Dermis microvascular lymphatic vessel endothelial cell (primary cell): ENCODE measurements around the gene TRIM60. TPM values are rescaled to one million over a fixed set of nuclear protein-coding genes. Genes with fewer than 3 reads are reported as not detected.
"Not testable (repeated sequence)": the region's sequence is repeated elsewhere in the genome, so short reads cannot be mapped to it uniquely, and the experiment has no call there.

Source experiments
- DNase-seq, 2 donors: peaks; one replicate each; pipeline versions ENCODE4 v3.0.0 to v3.0.0-alpha.2; 2010; ENCODE audit warnings: low read depth in 2 of 2
- total RNA-seq: library from RNA; depleted of rRNA; stranded (reverse); fragments of >200 nt; gene quantifications from 2 replicates; pipeline ENCODE4 v1.2.1, GENCODE V29; 2014

The TRIM60 gene
- total RNA-seq, result not detected in 2 replicates

DNA sequence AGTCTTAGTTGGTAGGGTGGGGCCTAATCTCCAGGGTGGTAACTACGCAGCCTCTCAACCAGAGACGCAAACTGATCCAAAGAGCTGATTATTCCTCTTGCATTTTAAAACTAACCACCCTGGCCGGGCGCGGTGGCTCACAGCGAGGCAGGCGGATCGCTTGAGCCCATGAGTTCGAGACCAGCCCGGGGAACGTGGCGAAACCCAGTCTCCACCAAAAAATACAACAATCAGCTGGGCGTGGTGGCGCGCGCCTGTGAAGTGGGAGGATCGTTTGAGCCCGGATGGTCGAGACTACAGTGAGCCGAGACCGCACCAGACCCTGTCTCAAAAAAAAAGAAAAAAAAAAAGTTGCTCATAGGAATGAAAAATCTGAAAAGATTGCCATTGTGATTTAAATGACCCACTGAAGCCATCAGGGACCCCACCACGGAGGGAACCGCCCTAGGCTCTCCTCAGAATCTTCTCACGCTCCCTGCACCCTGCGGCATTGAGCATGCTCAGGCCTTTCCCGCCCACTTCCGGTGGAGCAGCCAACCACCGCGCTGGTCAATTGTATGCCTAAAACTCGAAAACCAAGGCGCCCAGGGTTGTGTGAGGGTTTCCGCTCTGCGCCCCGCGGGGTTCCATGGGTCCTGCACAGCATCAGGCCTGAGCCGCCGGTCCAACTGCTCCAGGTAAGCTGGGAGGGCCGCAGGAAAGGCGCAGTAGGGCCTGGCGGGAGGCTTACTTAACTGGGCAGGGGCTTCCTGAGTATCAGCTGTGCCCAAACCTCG lies at the start of gene TRIM60:
TSS of gene TRIM60 (plus strand) at position 564 of the 776 bp plus-strand sequence. CDS start 8,074 bp downstream, outside the sequence.
- no peak for DNase-seq

GRCh38 chr4:164989471-164989870 lies 42.3 kb upstream of the TRIM60 start:
- DNase-seq, result no peak

DNA sequence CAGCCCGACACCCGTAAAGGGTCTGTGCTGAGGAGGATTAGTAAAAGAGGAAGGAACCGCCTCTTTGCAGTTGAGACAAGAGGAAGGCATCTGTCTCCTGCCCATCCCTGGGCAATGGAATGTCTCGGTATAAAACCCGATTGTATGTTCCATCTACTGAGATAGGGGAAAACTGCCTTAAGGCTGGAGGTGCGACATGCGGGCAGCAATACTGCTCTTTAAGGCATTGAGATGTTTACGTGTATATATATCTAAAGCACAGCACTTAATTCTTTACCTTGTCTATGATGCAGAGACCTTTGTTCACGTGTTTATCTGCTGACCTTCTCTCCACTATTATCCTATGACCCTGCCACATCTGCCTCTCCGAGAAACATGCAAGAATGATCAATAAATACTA lies 41.0 kb upstream of the TRIM60 start:
- not testable (repeated sequence) for DNase-seq

DNA sequence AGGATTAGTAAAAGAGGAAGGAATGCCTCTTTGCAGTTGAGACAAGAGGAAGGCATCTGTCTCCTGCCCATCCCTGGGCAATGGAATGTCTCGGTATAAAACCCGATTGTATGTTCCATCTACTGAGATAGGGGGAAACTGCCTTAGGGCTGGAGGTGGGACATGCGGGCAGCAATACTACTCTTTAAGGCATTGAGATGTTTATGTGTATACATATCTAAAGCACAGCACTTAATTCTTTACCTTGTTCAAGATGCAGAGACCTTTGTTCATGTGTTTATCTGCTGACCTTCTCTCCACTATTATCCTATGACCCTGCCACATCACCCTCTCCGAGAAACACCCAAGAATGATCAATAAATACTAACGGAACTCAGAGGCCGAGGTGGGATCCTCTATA lies 35.7 kb upstream of the TRIM60 start:
- DNase-seq, result not testable (repeated sequence)

GRCh38 chr4:164997324-164997723 lies 34.5 kb upstream of the TRIM60 start:
- no peak for DNase-seq

- no peak for DNase-seq
Observed at GRCh38 chr4:164997941-164998340, 33.9 kb upstream of the TRIM60 start.

GRCh38 chr4:164998526-164999080 lies 33.2 kb upstream of the TRIM60 start:
- not testable (repeated sequence) for DNase-seq

DNA sequence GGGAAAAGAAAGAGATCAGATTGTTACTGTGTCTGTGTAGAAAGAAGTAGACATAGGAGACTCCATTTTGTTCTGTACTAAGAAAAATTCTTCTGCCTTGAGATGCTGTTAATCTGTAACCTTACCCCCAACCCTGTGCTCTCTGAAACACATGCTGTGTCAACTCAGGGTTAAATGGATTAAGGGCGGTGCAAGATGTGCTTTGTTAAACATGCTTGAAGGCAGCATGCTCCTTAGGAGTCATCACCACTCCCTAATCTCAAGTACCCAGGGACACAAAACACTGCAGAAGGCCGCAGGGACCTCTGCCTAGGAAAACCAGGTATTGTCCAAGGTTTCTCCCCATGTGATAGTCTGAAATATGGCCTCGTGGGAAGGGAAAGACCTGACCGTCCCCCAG lies 29.8 kb upstream of the TRIM60 start:
- not testable (repeated sequence) for DNase-seq

- no peak for DNase-seq
Observed at GRCh38 chr4:165005352-165005925, 26.4 kb upstream of the TRIM60 start.

DNA sequence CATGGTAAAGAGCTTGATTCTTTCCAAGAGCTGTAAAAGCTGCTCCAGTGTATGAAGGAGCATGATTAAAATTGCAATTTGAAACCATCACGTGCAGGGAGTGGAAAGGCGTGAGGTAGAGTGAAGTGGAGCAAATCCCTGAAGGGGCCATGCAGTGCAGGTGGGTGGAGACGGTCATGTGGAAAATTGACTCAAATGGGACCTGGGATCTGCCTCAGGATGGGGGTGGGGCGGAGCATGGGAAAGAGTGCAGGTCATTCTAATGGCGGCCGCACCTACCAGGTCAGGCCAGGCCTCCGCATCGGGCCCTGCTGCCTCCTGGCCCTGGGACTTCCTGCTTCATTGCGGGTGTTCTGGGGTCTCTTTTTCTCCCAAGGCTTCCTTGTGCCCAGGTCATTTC lies 25.3 kb upstream of the TRIM60 start:
- no peak for DNase-seq

DNA sequence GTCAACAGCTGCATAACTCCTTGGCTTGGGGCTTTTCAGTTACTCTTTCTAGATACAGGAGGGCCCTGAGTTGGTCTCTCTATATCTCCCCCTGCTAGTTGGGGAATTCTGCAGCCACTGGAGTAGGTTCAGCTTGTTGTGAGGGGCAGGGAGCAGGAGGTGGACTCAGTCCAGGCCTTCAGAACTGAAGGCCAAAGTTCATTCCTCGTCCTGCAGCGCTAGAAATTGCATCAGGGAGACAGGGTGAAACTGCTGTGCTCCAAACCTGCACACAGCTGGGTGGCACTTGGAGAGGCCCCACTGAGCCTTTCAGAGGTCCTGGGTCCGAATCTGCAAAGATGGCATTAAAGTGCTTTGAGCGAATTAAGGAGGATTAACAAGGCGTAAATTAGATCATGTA lies 24.9 kb upstream of the TRIM60 start:
- DNase-seq, result no peak

DNA sequence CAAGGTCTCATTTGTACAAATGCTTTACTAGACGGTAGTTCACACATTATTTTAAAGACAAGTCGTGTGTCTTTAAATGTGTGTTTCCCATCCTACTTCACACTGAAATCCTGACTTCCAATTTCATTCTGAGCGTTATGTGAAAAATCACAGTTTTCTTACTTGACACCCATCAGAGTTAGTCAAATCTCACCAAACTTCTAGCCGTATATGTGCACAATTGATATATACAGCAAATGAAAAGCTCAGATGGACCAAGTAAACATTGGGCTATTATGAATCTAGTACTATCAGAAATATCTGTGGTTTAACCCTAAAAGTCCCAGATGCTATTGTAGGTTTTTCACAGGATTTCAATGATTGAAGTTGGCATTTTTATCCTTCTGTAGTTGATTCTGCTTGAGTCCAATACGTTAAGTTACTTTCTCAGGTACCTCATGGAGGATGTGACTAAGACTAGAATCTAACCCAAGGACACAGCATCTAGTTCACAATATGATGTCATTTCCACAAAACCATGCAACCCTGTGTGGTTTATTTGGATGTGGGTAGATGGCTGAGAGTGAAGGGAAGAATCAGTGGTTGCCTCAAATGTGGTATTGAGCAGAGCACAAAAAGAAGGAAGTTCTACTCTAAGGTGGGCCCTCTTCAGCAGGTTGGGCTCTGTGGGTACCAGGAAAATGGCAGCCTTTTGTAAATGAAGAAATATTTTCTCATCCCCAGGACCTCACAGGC lies 22.1 kb upstream of the TRIM60 start:
- DNase-seq, result no peak

- DNase-seq, result no peak
Observed at GRCh38 chr4:165010487-165010886, 21.3 kb upstream of the TRIM60 start.

GRCh38 chr4:165010991-165011390 lies 20.8 kb upstream of the TRIM60 start:
- DNase-seq, result no peak

DNA sequence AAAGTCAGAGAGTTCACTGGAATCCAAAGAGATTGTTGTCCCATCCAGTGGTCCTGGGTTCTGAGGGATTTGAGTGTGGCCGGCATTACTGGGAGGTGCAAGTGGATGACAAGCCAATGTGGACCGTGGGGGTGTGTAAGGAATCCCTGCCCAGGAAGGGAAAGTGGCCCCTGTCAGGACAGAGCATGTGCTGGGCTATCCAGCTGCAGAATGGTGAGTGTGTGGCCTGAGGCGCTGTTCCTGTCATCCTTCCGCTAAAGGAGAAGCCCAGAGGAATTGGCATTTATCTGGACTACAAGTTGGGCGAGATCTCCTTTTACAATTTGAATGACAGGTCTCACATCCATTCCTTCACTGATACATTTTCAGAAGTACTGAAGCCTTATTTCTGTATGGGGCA lies 20.4 kb upstream of the TRIM60 start:
- DNase-seq, result no peak

DNA sequence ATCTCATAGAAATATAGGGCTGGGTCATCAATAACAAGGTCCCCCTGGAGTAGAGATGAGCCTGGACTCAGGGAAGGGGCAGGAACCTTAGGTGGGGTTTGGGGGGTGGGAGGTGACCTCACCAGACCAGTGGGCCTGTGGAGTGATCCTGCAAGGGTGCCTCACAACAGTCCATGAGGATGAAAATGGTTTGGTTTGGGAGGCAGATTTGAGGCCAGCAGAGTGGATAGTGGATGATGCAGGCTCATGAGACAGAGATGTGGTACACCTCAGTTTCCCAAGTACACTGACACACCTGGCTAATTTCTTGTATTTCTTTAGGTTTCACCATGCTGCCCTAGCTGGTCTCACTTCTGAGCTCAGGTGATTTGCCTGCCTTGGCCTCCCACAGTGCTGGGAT lies 18.1 kb upstream of the TRIM60 start:
- DNase-seq, result no peak

DNA sequence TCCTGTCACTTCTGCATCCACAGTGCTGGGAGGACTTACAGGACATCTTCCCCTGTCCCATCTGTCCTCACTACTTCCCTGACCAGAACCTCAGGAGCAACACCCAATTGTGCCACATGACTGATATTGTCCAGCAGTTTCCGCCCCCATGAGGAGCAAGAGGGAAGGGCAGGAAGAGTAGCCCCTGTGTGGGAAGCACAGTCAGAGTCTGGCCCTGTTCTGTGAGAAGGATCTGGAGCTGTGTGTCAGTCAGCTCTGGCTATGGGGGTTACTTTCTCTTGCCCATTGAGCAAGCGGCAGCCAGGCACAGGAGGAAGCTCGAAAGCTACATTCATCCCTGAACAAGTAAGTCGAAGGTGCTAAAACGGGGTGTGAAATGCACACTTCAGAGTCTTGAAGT lies 14.8 kb upstream of the TRIM60 start:
- DNase-seq, result no peak

GRCh38 chr4:165019995-165020394 lies 11.8 kb upstream of the TRIM60 start:
- DNase-seq, result not testable (repeated sequence)

GRCh38 chr4:165025782-165026181 lies 6.0 kb upstream of the TRIM60 start:
- DNase-seq, result not testable (repeated sequence)

DNA sequence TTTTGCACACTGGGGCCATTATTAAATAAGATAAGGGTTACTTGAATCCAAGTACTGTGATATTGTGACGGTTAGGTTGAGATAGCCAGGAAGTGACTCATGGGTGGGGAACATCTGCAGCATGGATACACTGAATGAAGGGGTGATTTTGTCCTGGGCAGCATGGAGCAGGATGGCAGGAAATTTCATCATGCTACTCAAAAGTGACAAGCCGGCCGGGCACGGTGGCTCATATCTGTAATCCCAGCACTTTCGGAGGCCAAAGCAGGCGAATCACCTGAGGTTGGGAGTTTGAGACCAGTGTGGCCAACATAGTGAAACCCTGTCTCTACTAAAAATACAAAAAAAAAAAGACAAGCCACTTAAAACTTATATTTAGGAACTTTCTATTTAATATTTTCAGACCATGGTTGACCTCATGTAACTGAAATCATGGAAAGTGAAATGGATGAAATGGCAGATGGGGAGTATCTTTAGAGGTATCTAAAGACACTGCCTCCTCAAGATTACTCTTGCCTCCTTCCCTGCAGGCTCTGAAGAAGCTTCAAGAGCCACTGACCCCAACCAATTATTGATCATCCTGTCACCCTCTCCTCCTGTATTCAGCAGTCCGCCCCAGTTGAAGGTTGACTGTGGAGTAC lies 3.9 kb upstream of the TRIM60 start:
- no peak for DNase-seq

DNA sequence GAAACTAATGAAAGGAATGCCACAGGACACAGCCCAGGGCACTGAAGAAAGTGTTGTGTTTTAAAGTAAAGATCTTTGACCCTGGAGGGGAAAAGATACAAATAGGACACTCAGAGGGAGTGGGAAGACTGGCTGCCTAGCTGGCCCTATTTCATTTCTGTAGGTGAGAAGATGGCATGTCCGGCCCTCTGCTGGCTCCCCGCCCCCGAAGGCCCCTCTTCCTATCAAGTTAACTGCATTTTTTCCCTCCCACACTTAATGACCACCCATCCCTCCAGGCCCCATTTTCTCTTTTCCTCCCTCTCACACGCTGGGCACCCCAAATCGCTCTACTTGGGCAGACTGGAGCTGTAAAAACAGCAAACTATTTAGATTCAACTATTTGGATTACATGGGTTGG lies 16.4 kb downstream of the TRIM60 start:
- no peak for DNase-seq

DNA sequence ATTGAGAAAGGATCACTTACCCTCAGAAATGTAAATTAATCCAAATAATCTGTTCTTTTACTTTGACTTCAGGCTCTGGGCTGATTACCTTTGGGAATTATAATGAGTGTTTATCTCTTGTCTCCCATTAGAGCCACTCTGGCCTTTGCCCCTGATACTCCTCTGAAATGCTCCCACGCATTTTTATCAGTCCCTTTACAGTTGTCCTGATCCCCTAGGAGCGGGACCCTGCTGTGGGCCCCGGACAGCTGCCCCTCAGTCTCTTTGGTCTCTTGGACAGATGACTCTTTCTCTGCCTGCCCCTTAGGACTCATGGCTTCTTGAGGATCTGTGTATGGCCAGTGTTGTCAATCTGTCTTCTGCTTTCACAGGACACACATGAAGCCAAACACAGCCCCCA lies 20.8 kb downstream of the TRIM60 start:
- DNase-seq, result no peak
